NT2/D1 (cell line): ENCODE data around the gene SLC8B1.

Experiments used
- YY1 ChIP-seq: IDR thresholded peaks from 2 replicates; pipeline ENCODE4 v1.6.1; 2011; ENCODE audit not compliant: insufficient read length, insufficient read depth
- ZNF274 ChIP-seq: IDR thresholded peaks from 2 replicates; pipeline ENCODE4 v1.6.1; 2011; ENCODE audit warnings: mild to moderate bottlenecking, low read depth, low read length

GRCh38 chr12:113378291-113378690, 43.4 kb upstream of the SLC8B1 start:
- TF ChIP-seq ZNF274 (no peak), YY1 (no peak)
